Lung (tissue), 12 donors: Measurements from ENCODE around the gene GOLGA3. TPM values are rescaled to one million over a fixed set of nuclear protein-coding genes. Genes with fewer than 3 reads are reported as not detected.

Source experiments
- ATAC-seq: fragments of 200-7000 bp; cut with Tn5 transposase; one replicate; pipeline ENCODE4 v1.9.1; 2020; ENCODE audit warnings: moderate number of reproducible peaks; ENCODE audit not compliant: insufficient read depth, low FRiP score
- DNase-seq, 3 donors: peaks; one replicate each; pipeline ENCODE4 v3.0.0-alpha.2; 2013 to 2017
- H3K27ac ChIP-seq, 2 donors: one replicate each; pipeline ENCODE4 v1.5.1; 2013; ENCODE audit warnings: mild to moderate bottlenecking in 2 of 2, moderate library complexity in 2 of 2, control low read depth in 1 of 2, inconsistent platforms in 1 of 2, low read depth in 1 of 2, low read length in 1 of 2
- H3K27me3 ChIP-seq, 3 donors: one replicate each; pipeline ENCODE4 v1.5.1; 2013; ENCODE audit warnings: low read length in 2 of 3; ENCODE audit not compliant: control insufficient read depth in 3 of 3, insufficient read depth in 3 of 3
- H3K36me3 ChIP-seq, 4 donors: one replicate each; pipeline ENCODE4 v1.5.1; 2013; ENCODE audit warnings: low read length in 4 of 4, mild to moderate bottlenecking in 1 of 4, moderate library complexity in 1 of 4; ENCODE audit not compliant: control insufficient read depth in 4 of 4, insufficient read depth in 4 of 4
- H3K4me1 ChIP-seq, 5 donors: one replicate each; pipeline ENCODE4 v1.5.1; 2013; ENCODE audit warnings: low read length in 5 of 5, mild to moderate bottlenecking in 2 of 5, moderate library complexity in 1 of 5; ENCODE audit not compliant: control insufficient read depth in 5 of 5, insufficient read depth in 5 of 5
- H3K4me3 ChIP-seq: one replicate; pipeline ENCODE4 v1.5.1; 2013; ENCODE audit warnings: mild to moderate bottlenecking, control low read depth, moderate library complexity
- H3K9ac ChIP-seq, 2 donors: one replicate each; pipeline ENCODE4 v1.5.1; 2013; ENCODE audit warnings: low read length in 2 of 2, control low read depth in 1 of 2; ENCODE audit not compliant: insufficient read depth in 1 of 2
- H3K9me3 ChIP-seq, 4 donors: one replicate each; pipeline ENCODE4 v1.5.1; 2013; ENCODE audit warnings: low read length in 3 of 4, mild to moderate bottlenecking in 1 of 4, moderate library complexity in 1 of 4; ENCODE audit not compliant: control insufficient read depth in 4 of 4, insufficient read depth in 3 of 4
- WGBS, 2 donors: extraction: QIAGEN DNeasy Blood & Tissue Kit; methylation state at CpG; one replicate each; pipeline ENCODE4 v1.1.7; 2013; 5-methylcytosine and 5-hydroxymethylcytosine counted together
- polyA plus RNA-seq, 2 donors: library from polyadenylated mRNA; stranded (reverse); fragments of 200-250 nt; gene quantifications; one replicate each; pipeline ENCODE4 v1.2.1, GENCODE V29; 2013
- total RNA-seq, 2 donors: library from RNA; depleted of rRNA in 1 of 2; stranded (reverse); fragments of >200 nt in 1 of 2; gene quantifications; one replicate each; pipeline ENCODE4 v1.2.1, GENCODE V29; 2014 to 2021
- TF ChIP-seq, protein P1 (sequence below): IDR thresholded peaks from 2 replicates; pipeline ENCODE4 v1.5.1; 2012; ENCODE audit warnings: mild to moderate bottlenecking; ENCODE audit errors: control extremely low read depth, extremely low read depth
- donor health status: control.
- donor health status: control.
- donor health status: Bipolar disorder and iron deficiency.
- donor health status: healthy.
- donor health status: DM: yes; HTN: yes; CAD: no.

Gene GOLGA3
- total and polyA plus RNA-seq, 4 donors, result 17.5 to 81.1 (median 35.7) TPM

GRCh38 chr12:132771126-132771838, 57.4 kb downstream of the GOLGA3 start:
- no peak overlapping the region for H3K4me3 ChIP-seq
- ATAC-seq, result no peak
- H3K36me3 ChIP-seq, result peaks cover 18 to 39% (median 31%) of the 10 kb centered on the region in 4 donors
- H3K27ac ChIP-seq, result peak overlapping the region in 1 of 2 donors; percentile 4
- DNase-seq, result no peak
- 65 to 85% methylated on average over 15 of the region's 15 CpGs for WGBS, 2 donors
- TF ChIP-seq, protein P1, sequence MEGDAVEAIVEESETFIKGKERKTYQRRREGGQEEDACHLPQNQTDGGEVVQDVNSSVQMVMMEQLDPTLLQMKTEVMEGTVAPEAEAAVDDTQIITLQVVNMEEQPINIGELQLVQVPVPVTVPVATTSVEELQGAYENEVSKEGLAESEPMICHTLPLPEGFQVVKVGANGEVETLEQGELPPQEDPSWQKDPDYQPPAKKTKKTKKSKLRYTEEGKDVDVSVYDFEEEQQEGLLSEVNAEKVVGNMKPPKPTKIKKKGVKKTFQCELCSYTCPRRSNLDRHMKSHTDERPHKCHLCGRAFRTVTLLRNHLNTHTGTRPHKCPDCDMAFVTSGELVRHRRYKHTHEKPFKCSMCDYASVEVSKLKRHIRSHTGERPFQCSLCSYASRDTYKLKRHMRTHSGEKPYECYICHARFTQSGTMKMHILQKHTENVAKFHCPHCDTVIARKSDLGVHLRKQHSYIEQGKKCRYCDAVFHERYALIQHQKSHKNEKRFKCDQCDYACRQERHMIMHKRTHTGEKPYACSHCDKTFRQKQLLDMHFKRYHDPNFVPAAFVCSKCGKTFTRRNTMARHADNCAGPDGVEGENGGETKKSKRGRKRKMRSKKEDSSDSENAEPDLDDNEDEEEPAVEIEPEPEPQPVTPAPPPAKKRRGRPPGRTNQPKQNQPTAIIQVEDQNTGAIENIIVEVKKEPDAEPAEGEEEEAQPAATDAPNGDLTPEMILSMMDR, result no peak
- H3K4me1 ChIP-seq, result peaks cover 0 to 7% (median 5%) of the 10 kb centered on the region in 5 donors
- H3K9me3 ChIP-seq, result peaks cover 0 to 2% (median 0%) of the 10 kb centered on the region in 4 donors
- no peaks in the 10 kb centered on the region for H3K27me3 ChIP-seq
- H3K9ac ChIP-seq, result no peak overlapping the region

- peak; percentile 81 to 87 (median 82) for DNase-seq
- peaks cover 0 to 12% (median 5%) of the 10 kb centered on the region in 5 donors for H3K4me1 ChIP-seq
- no peak overlapping the region for H3K9ac ChIP-seq
- no peaks in the 10 kb centered on the region for H3K27me3 ChIP-seq
- H3K27ac ChIP-seq, result peak overlapping the region; percentile 47 to 79
- peaks cover 4 to 10% (median 7%) of the 10 kb centered on the region in 4 donors for H3K36me3 ChIP-seq
- TF ChIP-seq, protein P1, result no peak
- no peak for ATAC-seq
- no peaks in the 10 kb centered on the region for H3K9me3 ChIP-seq
- H3K4me3 ChIP-seq, result no peak overlapping the region
- whole genome bisulfite sequencing, 2 donors, result 27 to 37% methylated on average over 27 of the region's 27 CpGs
Observed at GRCh38 chr12:132766380-132767085, 62.1 kb downstream of the GOLGA3 start.

- H3K27ac ChIP-seq, result peak overlapping the region in 1 of 2 donors; percentile 49
- ATAC-seq (no peak), DNase-seq (no peak)
- H3K9ac ChIP-seq, result no peak overlapping the region
- H3K36me3 ChIP-seq, result peaks cover 0 to 9% (median 3%) of the 10 kb centered on the region in 4 donors
- H3K27me3 ChIP-seq, result no peaks in the 10 kb centered on the region
- peaks cover 0 to 12% (median 8%) of the 10 kb centered on the region in 5 donors for H3K4me1 ChIP-seq
- TF ChIP-seq, protein P1, result no peak
- no peaks in the 10 kb centered on the region for H3K9me3 ChIP-seq
- no peak overlapping the region for H3K4me3 ChIP-seq
- WGBS, 2 donors, result 26 to 63% methylated on average over 11 of the region's 11 CpGs
Observed at GRCh38 chr12:132765361-132765760, 63.3 kb downstream of the GOLGA3 start.
